HEK293 (cell line): Measurements from ENCODE around the gene LRP8.

ENCODE experiments used
- CTCF ChIA-PET: fragments of 350-600 bp; formaldehyde crosslinking; extraction: SDS; loops from one replicate; lab custom pipeline; 2021; ENCODE audit warnings: antibody characterized with exemption; lab: Yijun Ruan, JAX
- POLR2A ChIA-PET: fragments of 300-600 bp; formaldehyde crosslinking; extraction: SDS; loops from one replicate; lab custom pipeline; 2020; ENCODE audit warnings: antibody characterized with exemption, inconsistent platforms; lab: Yijun Ruan, JAX
- H3K27ac ChIP-seq: fragments of 200-500 bp; sonication (Bioruptor generic); 2 replicates; pipeline ENCODE4 v1.5.1; 2014; ENCODE audit warnings: low read depth, low read length, control low read depth, inconsistent platforms; ENCODE audit errors: extremely low read depth
- H3K36me3 ChIP-seq, 2 experiments: fragments of 200-500 bp in 1 of 2; sonication (Bioruptor generic) in 1 of 2; 1 replicate in 1 of 2; 2 replicates in 1 of 2; pipeline ENCODE4 v1.5.1; 2014 to 2017; ENCODE audit warnings: inconsistent platforms in 2 of 2, low read length in 2 of 2; ENCODE audit not compliant: control insufficient read depth in 2 of 2, insufficient read depth in 1 of 2
- H3K4me1 ChIP-seq: fragments of 200-500 bp; sonication (Bioruptor generic); 2 replicates; pipeline ENCODE4 v1.5.1; 2014; ENCODE audit warnings: mild to moderate bottlenecking, low read length, inconsistent platforms; ENCODE audit not compliant: control insufficient read depth, insufficient read depth
- H3K4me3 ChIP-seq: 2 replicates; pipeline ENCODE4 v1.5.1; 2011; ENCODE audit warnings: low read depth, mild to moderate bottlenecking, control low read depth, low read length, moderate library complexity
- H3K9me3 ChIP-seq: fragments of 200-500 bp; sonication (Bioruptor generic); 2 replicates; pipeline ENCODE4 v1.5.1; 2014; ENCODE audit warnings: low read depth, low read length, inconsistent platforms; ENCODE audit not compliant: control insufficient read depth, insufficient read depth
- BCL11A ChIP-seq: fragments of 450-650 bp; formaldehyde crosslinking; IDR thresholded peaks from 2 replicates; pipeline ENCODE4 v1.5.1; 2016; ENCODE audit warnings: low read depth, missing biosample characterization, missing genetic modification characterization
- ZBTB7A ChIP-seq: fragments of 450-650 bp; formaldehyde crosslinking; IDR thresholded peaks from 2 replicates; pipeline ENCODE4 v1.5.1; 2016; ENCODE audit warnings: low read depth, missing biosample characterization, missing genetic modification characterization
- ZNF19 ChIP-seq: fragments of 450-650 bp; formaldehyde crosslinking; IDR thresholded peaks from 2 replicates; pipeline ENCODE4; 2016; ENCODE audit warnings: missing biosample characterization, missing genetic modification characterization, low read depth
- ZNF2 ChIP-seq: fragments of 450-650 bp; formaldehyde crosslinking; IDR thresholded peaks from 2 replicates; pipeline ENCODE4 v1.5.1; 2016; ENCODE audit warnings: missing biosample characterization, missing genetic modification characterization
- ZNF248 ChIP-seq: fragments of 450-650 bp; formaldehyde crosslinking; IDR thresholded peaks from 2 replicates; pipeline ENCODE4 v1.5.1; 2017; ENCODE audit warnings: missing biosample characterization, missing genetic modification characterization
- ZNF292 ChIP-seq: fragments of 450-650 bp; formaldehyde crosslinking; IDR thresholded peaks from 2 replicates; pipeline ENCODE4 v1.5.1; 2016; ENCODE audit warnings: low read depth, missing biosample characterization, missing genetic modification characterization, borderline replicate concordance
- ZNF302 ChIP-seq: fragments of 450-650 bp; formaldehyde crosslinking; IDR thresholded peaks from 2 replicates; pipeline ENCODE4 v1.5.1; 2016; ENCODE audit warnings: missing biosample characterization, missing genetic modification characterization, low read depth
- ZNF324 ChIP-seq: fragments of 450-650 bp; formaldehyde crosslinking; IDR thresholded peaks from 2 replicates; pipeline ENCODE4 v1.5.1; 2016; ENCODE audit warnings: missing biosample characterization, missing genetic modification characterization
- ZNF404 ChIP-seq: fragments of 450-650 bp; formaldehyde crosslinking; IDR thresholded peaks from 2 replicates; pipeline ENCODE4 v1.5.1; 2017; ENCODE audit warnings: missing biosample characterization, missing genetic modification characterization
- ZNF529 ChIP-seq: fragments of 450-650 bp; formaldehyde crosslinking; IDR thresholded peaks from 2 replicates; pipeline ENCODE4 v1.5.1; 2017; ENCODE audit warnings: missing genetic modification characterization, missing biosample characterization; ENCODE audit not compliant: insufficient replicate concordance
- ZNF670 ChIP-seq: fragments of 450-650 bp; formaldehyde crosslinking; IDR thresholded peaks from 2 replicates; pipeline ENCODE4 v1.5.1; 2016; ENCODE audit warnings: missing biosample characterization, missing genetic modification characterization, low read depth
- ZNF76 ChIP-seq: fragments of 450-650 bp; formaldehyde crosslinking; IDR thresholded peaks from 2 replicates; pipeline ENCODE4; 2016; ENCODE audit warnings: low read depth, missing biosample characterization, missing genetic modification characterization, borderline replicate concordance
- ZNF768 ChIP-seq: fragments of 450-650 bp; formaldehyde crosslinking; IDR thresholded peaks from 2 replicates; pipeline ENCODE4 v1.5.1; 2018; ENCODE audit warnings: missing biosample characterization, mild to moderate bottlenecking, missing genetic modification characterization
- ZNF843 ChIP-seq: fragments of 450-650 bp; formaldehyde crosslinking; IDR thresholded peaks from 2 replicates; pipeline ENCODE4 v1.5.1; 2016; ENCODE audit warnings: missing biosample characterization, missing genetic modification characterization
- ZSCAN30 ChIP-seq: fragments of 450-650 bp; IDR thresholded peaks from 2 replicates; pipeline ENCODE4 v1.5.1; 2018; ENCODE audit warnings: missing biosample characterization, mild to moderate bottlenecking, missing genetic modification characterization, moderate library complexity
- TF ChIP-seq, protein P1 (sequence below): fragments of 450-650 bp; formaldehyde crosslinking; optimal IDR thresholded peaks from 2 replicates; pipeline ENCODE3; 2016; ENCODE audit warnings: missing biosample characterization, mild to moderate bottlenecking, missing genetic modification characterization
- TF ChIP-seq, protein P2 (sequence below): fragments of 450-650 bp; formaldehyde crosslinking; IDR thresholded peaks from 2 replicates; pipeline ENCODE4 v1.5.1; 2016; ENCODE audit warnings: missing biosample characterization, missing genetic modification characterization
- TF ChIP-seq, protein P3 (sequence below): fragments of 450-650 bp; formaldehyde crosslinking; IDR thresholded peaks from 2 replicates; pipeline ENCODE4 v1.5.1; 2016; ENCODE audit warnings: missing biosample characterization, missing genetic modification characterization
- TF ChIP-seq, protein P4 (sequence below): fragments of 450-650 bp; formaldehyde crosslinking; IDR thresholded peaks from 2 replicates; pipeline ENCODE4 v1.5.1; 2016; ENCODE audit warnings: missing biosample characterization, missing genetic modification characterization

LRP8 gene

DNA sequence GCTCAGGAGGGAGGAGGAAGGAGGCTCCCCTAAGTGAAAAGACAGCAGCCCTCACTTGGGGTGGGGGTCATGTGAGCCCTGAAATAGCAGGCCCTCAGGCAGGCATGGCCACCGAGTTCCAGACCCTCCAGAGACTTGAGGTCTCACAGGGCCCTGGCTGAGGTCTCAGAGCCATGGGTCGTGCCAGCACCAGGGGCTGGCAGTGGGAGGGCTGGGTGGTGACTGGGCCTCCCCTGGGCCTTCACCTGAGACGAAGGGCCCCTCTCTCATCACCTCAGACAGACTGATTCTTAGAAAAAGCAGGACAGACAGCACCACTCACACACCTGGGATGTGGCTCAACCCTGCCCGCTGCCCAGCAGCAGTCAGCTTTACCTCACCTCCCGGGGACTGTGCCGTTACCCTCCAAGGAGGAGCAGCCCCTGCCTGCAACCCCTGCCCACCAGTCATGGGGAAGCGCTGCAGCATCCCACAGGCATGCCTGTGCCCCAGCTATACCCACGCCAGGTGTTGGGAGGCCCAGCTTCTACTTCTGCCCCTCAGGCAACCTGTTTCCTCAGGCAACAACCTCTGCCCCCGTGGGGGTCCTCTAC, 42.6 kb upstream of the LRP8 start:
- Histone ChIP-seq H3K4me1 (no peaks in the 10 kb centered on the region), H3K4me3 (no peak overlapping the region), H3K36me3 (no peaks in the 10 kb centered on the region), H3K27ac (no peak overlapping the region), H3K9me3 (no peaks in the 10 kb centered on the region)
- TF ChIP-seq ZSCAN30: no peak
- TF ChIP-seq, protein P1, sequence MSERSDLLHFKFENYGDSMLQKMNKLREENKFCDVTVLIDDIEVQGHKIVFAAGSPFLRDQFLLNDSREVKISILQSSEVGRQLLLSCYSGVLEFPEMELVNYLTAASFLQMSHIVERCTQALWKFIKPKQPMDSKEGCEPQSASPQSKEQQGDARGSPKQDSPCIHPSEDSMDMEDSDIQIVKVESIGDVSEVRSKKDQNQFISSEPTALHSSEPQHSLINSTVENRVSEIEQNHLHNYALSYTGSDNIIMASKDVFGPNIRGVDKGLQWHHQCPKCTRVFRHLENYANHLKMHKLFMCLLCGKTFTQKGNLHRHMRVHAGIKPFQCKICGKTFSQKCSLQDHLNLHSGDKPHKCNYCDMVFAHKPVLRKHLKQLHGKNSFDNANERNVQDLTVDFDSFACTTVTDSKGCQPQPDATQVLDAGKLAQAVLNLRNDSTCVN (tag by site-specific recombination): no peak
- no peak for TF ChIP-seq ZNF670 (tag by site-specific recombination)
- no peak for TF ChIP-seq ZNF768 (tag by site-specific recombination)
- no peak for TF ChIP-seq ZNF248 (tag by site-specific recombination)
- no peak for TF ChIP-seq ZBTB7A (tag by site-specific recombination)
- TF ChIP-seq BCL11A (tag by site-specific recombination): no peak
- TF ChIP-seq ZNF19 (tag by site-specific recombination): no peak
- TF ChIP-seq ZNF529: no peak
- no peak for TF ChIP-seq ZNF324 (tag by site-specific recombination)
- no peak for TF ChIP-seq ZNF292 (tag by site-specific recombination)
- no peak for TF ChIP-seq ZNF302 (tag by site-specific recombination)
- TF ChIP-seq, protein P2, sequence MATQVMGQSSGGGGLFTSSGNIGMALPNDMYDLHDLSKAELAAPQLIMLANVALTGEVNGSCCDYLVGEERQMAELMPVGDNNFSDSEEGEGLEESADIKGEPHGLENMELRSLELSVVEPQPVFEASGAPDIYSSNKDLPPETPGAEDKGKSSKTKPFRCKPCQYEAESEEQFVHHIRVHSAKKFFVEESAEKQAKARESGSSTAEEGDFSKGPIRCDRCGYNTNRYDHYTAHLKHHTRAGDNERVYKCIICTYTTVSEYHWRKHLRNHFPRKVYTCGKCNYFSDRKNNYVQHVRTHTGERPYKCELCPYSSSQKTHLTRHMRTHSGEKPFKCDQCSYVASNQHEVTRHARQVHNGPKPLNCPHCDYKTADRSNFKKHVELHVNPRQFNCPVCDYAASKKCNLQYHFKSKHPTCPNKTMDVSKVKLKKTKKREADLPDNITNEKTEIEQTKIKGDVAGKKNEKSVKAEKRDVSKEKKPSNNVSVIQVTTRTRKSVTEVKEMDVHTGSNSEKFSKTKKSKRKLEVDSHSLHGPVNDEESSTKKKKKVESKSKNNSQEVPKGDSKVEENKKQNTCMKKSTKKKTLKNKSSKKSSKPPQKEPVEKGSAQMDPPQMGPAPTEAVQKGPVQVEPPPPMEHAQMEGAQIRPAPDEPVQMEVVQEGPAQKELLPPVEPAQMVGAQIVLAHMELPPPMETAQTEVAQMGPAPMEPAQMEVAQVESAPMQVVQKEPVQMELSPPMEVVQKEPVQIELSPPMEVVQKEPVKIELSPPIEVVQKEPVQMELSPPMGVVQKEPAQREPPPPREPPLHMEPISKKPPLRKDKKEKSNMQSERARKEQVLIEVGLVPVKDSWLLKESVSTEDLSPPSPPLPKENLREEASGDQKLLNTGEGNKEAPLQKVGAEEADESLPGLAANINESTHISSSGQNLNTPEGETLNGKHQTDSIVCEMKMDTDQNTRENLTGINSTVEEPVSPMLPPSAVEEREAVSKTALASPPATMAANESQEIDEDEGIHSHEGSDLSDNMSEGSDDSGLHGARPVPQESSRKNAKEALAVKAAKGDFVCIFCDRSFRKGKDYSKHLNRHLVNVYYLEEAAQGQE (tag by site-specific recombination): no peak
- TF ChIP-seq, protein P3, sequence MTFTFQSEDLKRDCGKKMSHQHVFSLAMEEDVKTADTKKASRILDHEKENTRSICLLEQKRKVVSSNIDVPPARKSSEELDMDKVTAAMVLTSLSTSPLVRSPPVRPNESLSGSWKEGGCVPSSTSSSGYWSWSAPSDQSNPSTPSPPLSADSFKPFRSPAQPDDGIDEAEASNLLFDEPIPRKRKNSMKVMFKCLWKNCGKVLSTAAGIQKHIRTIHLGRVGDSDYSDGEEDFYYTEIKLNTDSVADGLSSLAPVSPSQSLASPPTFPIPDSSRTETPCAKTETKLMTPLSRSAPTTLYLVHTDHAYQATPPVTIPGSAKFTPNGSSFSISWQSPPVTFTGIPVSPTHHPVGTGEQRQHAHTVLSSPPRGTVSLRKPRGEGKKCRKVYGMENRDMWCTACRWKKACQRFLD: no peak
- TF ChIP-seq, protein P4, sequence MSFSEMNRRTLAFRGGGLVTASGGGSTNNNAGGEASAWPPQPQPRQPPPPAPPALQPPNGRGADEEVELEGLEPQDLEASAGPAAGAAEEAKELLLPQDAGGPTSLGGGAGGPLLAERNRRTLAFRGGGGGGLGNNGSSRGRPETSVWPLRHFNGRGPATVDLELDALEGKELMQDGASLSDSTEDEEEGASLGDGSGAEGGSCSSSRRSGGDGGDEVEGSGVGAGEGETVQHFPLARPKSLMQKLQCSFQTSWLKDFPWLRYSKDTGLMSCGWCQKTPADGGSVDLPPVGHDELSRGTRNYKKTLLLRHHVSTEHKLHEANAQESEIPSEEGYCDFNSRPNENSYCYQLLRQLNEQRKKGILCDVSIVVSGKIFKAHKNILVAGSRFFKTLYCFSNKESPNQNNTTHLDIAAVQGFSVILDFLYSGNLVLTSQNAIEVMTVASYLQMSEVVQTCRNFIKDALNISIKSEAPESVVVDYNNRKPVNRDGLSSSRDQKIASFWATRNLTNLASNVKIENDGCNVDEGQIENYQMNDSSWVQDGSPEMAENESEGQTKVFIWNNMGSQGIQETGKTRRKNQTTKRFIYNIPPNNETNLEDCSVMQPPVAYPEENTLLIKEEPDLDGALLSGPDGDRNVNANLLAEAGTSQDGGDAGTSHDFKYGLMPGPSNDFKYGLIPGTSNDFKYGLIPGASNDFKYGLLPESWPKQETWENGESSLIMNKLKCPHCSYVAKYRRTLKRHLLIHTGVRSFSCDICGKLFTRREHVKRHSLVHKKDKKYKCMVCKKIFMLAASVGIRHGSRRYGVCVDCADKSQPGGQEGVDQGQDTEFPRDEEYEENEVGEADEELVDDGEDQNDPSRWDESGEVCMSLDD (tag by site-specific recombination): no peak
- TF ChIP-seq ZNF404 (tag by site-specific recombination): no peak
- TF ChIP-seq ZNF76 (tag by site-specific recombination): no peak
- no peak for TF ChIP-seq ZNF843 (tag by site-specific recombination)
- no peak for TF ChIP-seq ZNF2
- POLR2A ChIA-PET: no interaction called here
- CTCF ChIA-PET: no interaction called here
